AG04449 (cell line): ENCODE measurements around the gene TRPC4.
"Not testable (repeated sequence)": the region's sequence is repeated elsewhere in the genome, so short reads cannot be mapped to it uniquely, and the experiment has no call there.

Source experiments
- CTCF ChIA-PET: fragments of 350-600 bp; formaldehyde crosslinking; extraction: SDS; loops from one replicate; lab custom pipeline; 2021; ENCODE audit warnings: antibody characterized with exemption; lab: Yijun Ruan, JAX
- POLR2A ChIA-PET: fragments of 400-600, 350-600 bp; formaldehyde crosslinking; extraction: SDS; loops from one replicate; lab custom pipeline; 2020; ENCODE audit warnings: antibody characterized with exemption, inconsistent platforms; lab: Yijun Ruan, JAX
- DNase-seq: peaks from one replicate; pipeline ENCODE4 v3.0.0-alpha.2; 2010; ENCODE audit warnings: low read depth, low spot score
- H3K4me3 ChIP-seq: 2 replicates; pipeline ENCODE4 v1.5.1; 2011; ENCODE audit warnings: low read depth, mild to moderate bottlenecking, control low read depth, low read length
- CTCF ChIP-seq: IDR thresholded peaks from one replicate; pipeline ENCODE4 v1.5.1; 2011; ENCODE audit warnings: mild to moderate bottlenecking, moderate library complexity, low read length, control low read depth, inconsistent platforms; ENCODE audit not compliant: insufficient read depth; ENCODE audit errors: missing control alignments

Gene TRPC4

GRCh38 chr13:37816276-37816675, 53.3 kb downstream of the TRPC4 start:
- DNase-seq: no peak
- no peak overlapping the region for H3K4me3 ChIP-seq
- POLR2A ChIA-PET: no interaction called here
- no peak for TF ChIP-seq CTCF
- CTCF ChIA-PET: no interaction called here

DNA sequence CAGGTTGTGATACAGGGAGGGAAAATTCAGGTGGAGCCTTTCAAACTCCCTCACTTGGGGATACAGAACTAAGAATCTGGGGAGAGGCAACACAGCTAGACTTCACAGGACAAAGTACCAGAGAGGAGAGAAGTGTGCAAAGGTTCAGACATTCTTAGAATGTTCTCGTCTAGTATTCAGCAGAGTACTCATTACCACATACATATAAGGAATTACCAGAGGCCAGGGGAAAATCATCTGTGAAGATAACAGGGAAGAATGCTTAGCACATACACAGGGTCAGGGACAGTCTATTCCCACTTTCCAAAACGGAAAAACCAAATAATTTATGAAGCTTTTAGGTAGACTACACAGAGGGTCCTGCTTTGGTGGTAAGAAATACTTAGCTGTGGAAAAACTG, 58.1 kb downstream of the TRPC4 start:
- TF ChIP-seq CTCF: no peak
- peak; percentile 41 for DNase-seq
- no peak overlapping the region for H3K4me3 ChIP-seq
- ChIA-PET POLR2A (interaction anchor here (0.6 kb wide), 1 partner anchor 812 kb away, joined by 3 read pairs; no protein-coding TSS in a partner anchor), CTCF (no interaction called here)

- no peak for TF ChIP-seq CTCF
- no peak for DNase-seq
- ChIA-PET CTCF (no interaction called here), POLR2A (no interaction called here)
- H3K4me3 ChIP-seq: no peak overlapping the region
Measured at GRCh38 chr13:37806666-37807065, 62.9 kb downstream of the TRPC4 start.

DNA sequence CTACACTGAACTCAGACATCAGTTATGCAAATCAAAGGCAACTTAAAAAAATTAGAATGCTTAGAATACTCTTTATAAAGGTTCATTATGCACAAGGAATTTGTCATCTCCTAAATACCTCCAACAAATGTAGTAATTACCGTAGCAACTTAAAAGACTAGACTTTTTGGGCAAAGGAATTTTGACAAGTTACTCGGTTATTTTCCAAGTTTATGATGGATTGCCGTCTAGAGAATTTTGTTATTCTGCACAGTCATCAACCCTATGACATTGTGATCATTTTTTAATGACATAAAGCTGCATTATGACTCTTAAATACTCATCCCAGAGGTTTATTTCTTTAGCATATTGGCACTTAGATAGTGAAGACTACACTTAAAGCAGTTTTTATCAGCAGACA, 71.9 kb downstream of the TRPC4 start:
- POLR2A ChIA-PET: no interaction called here

DNA sequence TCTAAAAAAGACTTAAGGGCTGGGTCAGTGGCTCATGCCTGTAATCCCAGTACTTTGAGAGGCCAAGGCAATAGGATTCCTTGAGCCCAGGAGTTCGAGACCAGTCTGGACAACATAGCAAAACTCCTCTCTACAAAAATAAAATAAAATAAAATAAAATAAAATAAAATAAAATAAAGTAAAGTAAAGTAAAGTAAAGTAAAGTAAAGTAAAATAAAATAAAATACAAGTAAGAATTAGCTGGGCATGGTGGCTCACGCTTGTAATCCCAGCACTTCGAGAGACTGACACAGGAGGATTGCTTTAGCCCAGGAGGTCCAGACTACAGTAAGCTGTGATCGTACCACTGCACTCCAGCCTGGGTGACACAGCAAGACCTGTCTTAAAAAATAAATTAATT, 72.8 kb downstream of the TRPC4 start:
- POLR2A ChIA-PET: not testable (repeated sequence)

More for the DNA sequence above, 71.9 kb downstream of the TRPC4 start:
- H3K4me3 ChIP-seq: no peak overlapping the region
- TF ChIP-seq CTCF: no peak
- no peak for DNase-seq
- CTCF ChIA-PET: no interaction called here

DNA sequence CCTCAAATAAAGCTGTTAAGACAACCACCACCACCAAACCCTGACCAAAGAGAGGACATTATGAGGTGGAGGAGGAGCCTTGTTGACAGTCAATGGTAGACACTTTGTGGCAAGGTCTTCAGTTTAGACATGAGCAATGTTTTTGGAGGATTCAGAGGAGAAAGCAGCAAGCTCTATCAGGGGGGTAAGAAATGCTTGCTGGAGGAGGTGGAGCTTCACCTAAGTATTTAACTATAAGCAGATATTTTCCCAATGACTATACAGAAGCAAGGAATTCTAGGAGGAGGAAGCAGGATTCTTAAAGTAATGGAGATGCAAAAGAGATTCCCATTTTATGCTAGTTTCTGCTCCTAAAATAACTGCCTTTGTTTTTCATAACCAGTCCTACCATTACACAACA, 74.2 kb downstream of the TRPC4 start:
- ChIA-PET CTCF (interaction anchor here (1.4 kb wide), 1 partner anchor 75 kb away, joined by 8 read pairs; the partner anchor contains the start of gene TRPC4), POLR2A (no interaction called here)
- DNase-seq: no peak
- no peak for TF ChIP-seq CTCF
- no peak overlapping the region for H3K4me3 ChIP-seq

More for the DNA sequence above, 72.8 kb downstream of the TRPC4 start:
- CTCF ChIA-PET, H3K4me3 ChIP-seq, DNase-seq: not testable (repeated sequence)

GRCh38 chr13:37791699-37792098, 77.9 kb downstream of the TRPC4 start:
- CTCF ChIA-PET: no interaction called here
- H3K4me3 ChIP-seq: no peak overlapping the region
- no peak for TF ChIP-seq CTCF
- no peak for DNase-seq
- POLR2A ChIA-PET: no interaction called here
